Lower leg skin (tissue), 3 donors: ENCODE measurements around the gene CCDC28B.

Experiments
- POLR2A ChIP-seq, 2 donors: fragments of 450-650 bp; IDR thresholded peaks; one replicate each; pipeline ENCODE4 v1.6.1; 2016 to 2017; ENCODE audit warnings: antibody characterized with exemption in 2 of 2, mild to moderate bottlenecking in 1 of 2, moderate library complexity in 1 of 2
- TF ChIP-seq, protein P1 (sequence below), 3 donors: fragments of 450-650 bp; IDR thresholded peaks; one replicate each; pipeline ENCODE4 v1.5.1; 2016; ENCODE audit warnings: antibody characterized with exemption in 3 of 3, mild to moderate bottlenecking in 3 of 3, moderate library complexity in 2 of 3

DNA sequence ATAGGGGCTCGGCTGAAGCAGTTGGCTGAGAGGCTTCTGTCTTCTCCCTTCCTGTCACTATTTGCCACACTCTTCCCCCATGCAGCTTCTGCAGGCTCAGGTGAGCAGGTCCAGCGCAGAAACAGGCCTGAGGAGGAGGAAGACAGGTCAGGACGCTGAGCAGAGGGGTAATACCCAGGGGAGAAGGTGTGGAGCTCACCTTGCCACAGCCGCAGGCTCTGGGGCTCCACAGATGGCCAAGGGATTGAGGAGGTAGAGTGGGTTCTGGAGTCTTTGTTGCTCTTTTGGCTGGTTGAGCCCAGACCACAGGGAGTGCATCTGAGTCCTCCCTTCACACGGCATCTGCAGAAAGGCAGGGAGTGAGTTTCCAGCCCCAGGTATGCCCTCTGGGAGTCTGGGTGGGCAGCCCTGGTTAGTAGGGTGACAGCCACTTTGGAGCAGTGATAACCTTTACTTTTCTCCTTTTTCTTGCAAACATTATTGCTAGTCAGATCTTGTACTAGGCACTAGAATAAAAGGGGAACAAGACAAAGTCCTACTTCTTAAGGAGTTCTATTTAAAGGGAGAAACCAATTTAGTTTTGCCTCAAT lies 31.5 kb downstream of the CCDC28B start:
- TF ChIP-seq, protein P1, sequence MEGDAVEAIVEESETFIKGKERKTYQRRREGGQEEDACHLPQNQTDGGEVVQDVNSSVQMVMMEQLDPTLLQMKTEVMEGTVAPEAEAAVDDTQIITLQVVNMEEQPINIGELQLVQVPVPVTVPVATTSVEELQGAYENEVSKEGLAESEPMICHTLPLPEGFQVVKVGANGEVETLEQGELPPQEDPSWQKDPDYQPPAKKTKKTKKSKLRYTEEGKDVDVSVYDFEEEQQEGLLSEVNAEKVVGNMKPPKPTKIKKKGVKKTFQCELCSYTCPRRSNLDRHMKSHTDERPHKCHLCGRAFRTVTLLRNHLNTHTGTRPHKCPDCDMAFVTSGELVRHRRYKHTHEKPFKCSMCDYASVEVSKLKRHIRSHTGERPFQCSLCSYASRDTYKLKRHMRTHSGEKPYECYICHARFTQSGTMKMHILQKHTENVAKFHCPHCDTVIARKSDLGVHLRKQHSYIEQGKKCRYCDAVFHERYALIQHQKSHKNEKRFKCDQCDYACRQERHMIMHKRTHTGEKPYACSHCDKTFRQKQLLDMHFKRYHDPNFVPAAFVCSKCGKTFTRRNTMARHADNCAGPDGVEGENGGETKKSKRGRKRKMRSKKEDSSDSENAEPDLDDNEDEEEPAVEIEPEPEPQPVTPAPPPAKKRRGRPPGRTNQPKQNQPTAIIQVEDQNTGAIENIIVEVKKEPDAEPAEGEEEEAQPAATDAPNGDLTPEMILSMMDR (IDR thresholded peaks at IDR 0.05), result no peak
- TF ChIP-seq POLR2A (IDR thresholded peaks at IDR 0.05), result no peak
